ENCODE data around the gene SEPTIN10.

SEPTIN10 gene

DNA sequence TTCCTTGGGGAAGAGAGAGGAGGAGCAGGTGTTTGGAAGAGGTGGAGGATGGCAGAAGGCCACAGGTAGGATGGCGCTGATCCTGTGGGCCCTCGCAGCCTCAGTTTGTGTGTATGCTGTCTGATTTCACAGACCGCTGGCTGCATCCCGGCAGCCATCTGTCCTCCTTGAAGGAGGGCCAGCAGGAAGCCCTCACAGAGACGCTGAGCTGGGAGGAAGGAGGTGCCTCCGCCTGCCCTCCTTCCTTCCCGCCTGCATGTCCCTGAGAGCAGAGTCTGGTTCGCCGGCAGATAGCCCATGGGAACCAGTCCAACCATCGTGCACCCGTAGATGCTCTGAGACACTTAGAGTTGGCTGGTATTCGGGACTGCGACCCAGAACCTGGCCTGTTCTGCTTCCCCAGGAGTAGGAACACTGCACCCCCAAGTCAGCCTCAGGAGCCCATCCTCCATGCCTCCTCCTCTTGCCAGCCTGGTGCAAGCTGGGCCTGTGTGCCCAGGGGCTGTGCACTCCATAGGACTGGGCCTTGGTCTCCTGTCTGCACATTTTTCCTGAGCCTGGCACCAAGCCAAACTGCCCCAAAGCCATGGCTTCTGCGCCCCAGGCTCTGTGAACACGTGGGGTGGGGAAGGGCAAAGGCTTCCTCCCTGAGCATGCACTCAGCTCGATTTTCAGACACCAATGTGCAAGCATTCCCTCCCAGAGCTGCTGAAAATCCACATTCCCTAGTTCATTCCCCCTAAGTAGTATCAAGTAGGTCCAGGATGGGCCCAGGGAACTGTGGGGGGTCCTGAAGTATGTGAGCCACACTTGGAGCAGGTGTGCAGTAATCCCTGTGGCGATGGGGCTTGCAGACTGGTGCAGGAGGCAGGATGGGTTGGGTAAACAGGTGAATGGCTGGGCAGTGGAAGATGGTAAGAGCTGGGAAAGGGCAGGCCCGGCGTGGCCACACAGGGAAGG is 115.6 kb downstream of the SEPTIN10 start:
- no peak for DNase-seq (ENCODE audit: low read depth)

DNA sequence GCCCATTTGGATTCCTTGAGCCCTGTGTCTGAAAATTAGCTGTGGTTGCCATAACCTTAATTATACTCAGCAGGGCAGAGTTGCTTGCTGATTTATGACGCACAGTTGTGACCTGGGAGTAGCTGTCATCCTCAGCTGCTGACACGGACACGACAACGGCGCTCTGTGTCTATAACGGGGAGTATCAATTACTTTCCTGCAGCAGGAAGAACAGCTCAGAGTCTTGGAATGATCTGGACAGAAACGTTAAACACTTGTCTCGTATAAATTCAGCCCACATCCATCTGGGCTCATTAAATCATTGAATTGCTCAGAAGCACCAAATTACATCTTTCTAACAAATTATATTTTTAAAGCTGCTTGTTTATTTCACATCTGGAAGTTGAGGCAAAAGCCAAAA is 116.3 kb downstream of the SEPTIN10 start:
- DNase-seq (ENCODE audit: low read depth) = peak; percentile 91

DNA sequence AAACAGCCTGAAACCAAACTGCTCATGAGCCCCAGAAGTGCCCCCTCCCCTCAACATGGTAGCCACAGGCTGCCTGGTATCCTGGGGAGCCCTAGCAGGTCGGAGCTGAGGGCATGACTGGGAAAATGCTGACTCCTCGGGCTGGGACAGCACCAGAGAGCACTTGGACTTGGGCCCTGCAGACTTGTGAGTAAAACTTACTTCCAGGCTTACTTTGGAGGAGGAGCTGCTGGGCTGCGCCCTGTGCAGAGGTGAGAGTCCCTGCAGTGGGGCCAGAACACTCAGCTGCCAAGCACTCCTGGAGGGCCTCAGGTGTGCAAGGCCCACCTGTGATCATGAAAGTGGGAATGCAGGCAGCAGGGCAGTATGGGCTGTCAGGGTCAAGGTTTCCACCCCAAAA is 119.4 kb downstream of the SEPTIN10 start:
- DNase-seq (ENCODE audit: low read depth) = no peak

DNA sequence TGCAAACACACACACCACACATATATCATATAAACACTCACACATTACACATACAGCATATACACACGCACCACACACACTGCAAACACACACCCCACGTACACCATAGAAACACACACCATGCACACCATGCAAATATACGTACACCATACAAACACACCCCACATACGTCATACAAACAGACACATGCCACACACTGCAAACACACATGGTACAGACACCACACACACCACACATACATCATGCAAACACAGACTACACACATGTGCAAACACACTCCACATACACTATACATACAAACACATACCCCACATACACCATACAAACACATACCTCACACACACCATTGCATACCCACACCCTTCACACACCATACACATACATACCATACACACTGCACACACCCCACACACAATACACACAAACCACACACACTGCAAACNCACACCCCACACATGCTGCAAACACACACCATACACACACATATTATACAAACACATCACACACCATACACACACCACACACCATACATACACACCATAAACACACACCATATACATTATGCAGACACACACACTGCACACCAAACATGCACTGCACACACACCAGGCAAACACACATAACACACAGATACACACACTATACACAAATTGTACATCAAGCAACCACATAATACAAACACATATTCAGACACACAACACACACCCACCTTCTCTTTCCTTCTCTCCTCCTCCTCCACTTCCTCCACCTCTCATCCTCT is 120.4 kb downstream of the SEPTIN10 start:
- no peak for DNase-seq (ENCODE audit: low read depth)

All from ELR (cell line).